ENCODE measurements around the gene MZF1. TPM values are rescaled to one million over a fixed set of nuclear protein-coding genes. Genes with fewer than 3 reads are reported as not detected.
"Not testable (repeated sequence)": the region's sequence is repeated elsewhere in the genome, so short reads cannot be mapped to it uniquely, and the experiment has no call there.

Gene MZF1
- polyA plus RNA-seq, 4 donors: 28.3 to 37.3 (median 32.0) TPM

DNA sequence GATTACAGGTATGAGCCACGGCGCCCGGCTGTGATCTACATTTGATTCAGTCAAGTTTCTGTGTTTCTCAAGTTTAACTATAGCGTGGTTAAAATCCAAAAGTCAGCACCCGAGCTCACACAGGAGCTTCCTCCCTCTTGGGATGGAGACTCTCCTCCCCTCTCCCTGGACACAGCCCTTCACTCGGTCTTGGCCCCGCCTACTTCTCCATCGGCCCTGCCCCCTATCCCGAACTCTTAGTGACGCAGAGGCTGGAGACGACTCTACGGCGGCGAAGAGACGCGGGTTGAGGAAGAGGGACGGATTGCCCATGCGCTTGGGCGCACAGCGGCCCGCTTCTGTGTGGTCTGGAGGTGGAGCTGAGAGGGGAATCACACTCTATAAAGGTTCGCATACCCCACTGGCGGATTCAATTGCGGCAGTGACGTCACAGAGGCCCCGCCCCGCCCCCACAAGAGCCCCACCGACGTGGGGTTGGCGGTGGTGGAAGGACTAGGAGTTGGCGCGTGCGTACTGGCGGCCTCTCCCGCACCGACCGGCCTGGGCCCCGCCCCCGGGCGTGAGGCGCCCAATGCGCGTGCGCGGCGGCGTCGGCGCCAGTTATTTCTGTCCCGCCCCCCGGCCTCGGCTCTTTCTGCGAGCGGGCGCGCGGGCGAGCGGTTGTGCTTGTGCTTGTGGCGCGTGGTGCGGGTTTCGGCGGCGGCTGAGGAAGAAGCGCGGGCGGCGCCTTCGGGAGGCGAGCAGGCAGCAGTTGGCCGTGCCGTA, 29.1 kb downstream of the MZF1 start, which contains the start of gene TRIM28:
Gene TRIM28, plus strand, starts transcription at position 239 of the 765 bp plus-strand sequence. CDS start 694 bp downstream, outside the sequence.
- DNase-seq (ENCODE audit: low read depth in 4 of 4, low spot score in 3 of 4): peak; percentile 95 to 98 (median 97)

DNA sequence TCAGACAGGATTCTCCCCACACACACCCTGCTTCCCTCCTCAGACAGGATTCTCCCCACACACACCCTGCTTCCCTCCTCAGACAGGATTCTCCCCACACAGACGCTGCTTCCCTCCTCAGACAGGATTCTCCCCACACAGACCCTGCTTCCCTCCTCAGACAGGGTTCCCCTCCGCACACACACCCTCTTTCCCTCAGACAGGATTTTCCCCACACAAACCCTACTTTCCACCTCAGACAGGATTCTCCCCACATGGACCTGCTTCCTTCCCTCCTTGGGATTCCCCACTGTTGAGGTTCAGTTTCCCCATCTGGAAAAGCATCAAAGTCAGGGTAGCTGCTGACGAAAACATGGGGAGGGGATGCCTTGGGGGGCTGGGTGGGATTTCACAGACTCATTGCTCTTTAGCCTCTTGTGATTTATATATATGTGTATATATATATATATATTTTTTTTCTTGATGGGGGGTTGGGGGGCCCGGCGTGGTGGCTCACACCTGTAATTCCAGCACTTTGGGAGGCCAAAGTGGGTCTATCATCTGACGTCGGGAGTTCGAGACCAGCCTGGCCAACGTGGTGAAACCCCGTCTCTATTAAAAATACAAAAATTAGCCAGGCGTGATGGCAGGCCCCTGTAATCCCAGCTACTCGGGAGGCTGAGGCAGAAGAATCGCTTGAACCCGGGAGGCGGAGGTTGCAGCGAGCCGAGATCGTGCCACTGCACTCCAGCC, 30.3 kb downstream of the MZF1 start:
- not testable (repeated sequence) for DNase-seq (ENCODE audit: low read depth in 4 of 4, low spot score in 3 of 4)

DNA sequence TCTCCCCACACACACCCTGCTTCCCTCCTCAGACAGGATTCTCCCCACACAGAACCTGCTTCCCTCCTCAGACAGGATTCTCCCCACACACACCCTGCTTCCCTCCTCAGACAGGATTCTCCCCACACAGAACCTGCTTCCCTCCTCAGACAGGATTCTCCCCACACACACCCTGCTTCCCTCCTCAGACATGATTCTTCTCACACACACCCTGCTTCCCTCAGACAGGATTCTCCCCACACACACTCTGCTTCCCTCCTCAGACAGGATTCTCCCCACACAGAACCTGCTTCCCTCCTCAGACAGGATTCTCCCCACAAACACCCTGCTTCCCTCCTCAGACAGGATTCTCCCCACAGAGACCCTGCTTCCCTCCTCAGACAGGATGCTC, 34.0 kb downstream of the MZF1 start:
- not testable (repeated sequence) for DNase-seq (ENCODE audit: low read depth in 4 of 4, low spot score in 3 of 4)

DNA sequence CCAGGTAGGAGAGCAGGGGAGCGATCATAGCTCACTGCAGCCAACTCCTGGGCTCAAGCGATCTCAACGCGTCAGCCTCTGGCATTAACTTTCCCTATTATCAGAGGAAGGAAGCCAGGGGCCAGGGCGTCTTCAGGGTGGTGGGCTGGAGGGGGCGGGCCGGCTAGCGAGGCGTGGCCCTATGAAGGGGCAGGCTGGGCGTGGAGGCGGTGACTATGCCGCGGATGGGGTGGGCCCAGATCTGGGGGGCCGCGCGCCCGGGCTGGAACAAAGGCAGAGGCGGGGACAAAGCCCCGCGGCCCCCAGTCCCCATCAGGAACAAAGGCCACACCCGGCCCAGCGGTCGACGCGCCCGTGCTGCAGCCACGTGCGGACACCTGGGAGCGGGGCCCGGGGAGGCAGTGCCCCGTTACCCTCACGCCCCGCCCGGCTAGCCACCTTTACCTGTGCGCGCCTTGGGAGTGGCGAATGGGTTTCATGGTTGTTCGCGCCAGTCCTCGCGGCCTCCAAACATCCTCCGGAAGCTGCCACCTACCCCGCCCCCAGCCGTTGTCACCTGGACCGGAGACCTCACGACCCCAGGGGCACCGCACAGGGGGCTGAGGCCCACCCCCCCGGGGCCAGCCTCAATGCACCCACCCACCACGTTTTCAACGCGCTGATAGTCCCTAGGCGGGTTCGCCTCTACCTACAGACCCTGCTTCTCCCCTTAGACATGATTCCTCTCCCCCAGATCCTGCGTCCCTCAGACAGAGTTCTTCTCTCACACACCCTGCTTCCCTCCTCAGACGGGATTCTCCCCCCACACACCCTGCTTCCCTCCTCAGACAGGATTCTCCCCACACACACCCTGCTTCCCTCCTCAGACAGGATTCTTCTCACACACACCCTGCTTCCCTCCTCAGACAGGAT, 34.6 kb downstream of the MZF1 start:
- peak in 3 of 4 donors; percentile 63 to 71 (median 65) for DNase-seq (ENCODE audit: low read depth in 4 of 4, low spot score in 3 of 4)

DNA sequence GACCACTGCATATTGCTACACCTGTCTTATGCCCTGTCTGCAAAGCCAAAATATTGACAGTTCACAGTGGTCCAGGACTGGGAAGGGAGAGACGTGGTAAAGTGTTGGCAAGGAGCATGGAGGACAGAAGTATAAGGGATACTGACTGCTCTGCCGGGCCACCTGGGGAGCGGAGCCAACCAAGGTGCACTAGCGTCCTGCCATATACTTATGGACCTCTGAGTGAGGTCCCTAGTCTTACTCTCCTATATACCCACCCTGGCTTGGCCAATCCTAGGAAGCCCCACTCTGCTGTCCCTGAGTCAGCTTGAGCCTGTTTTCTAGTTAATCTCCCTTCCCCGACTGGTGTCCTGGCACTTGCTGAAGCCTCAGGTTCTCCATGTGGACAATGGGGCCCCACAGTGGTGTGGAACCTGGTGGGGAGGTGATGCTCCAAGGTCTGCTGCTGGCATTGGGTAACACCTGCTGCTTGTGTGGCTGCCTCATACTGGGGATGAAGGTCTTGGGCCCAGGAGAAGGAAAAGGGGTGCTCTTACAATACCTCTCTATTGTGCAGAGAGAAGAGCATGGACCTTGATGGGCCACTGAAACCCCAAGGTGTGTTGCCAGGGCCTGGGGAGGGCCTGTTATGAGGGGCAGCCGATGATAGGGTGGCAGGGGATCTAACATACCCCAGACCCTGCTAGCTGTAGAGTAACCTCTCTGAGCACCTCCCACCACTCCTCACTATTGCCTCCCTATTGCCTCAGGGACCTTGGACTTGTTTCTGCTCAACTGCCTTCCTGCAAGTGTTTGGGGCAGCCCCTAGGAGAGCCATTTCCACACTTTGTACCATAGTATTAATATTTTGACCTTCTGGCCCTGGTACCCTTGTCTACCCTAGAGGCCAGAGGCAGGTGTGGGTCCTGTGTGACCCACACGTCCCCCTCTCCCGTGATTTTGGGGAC, 36.0 kb downstream of the MZF1 start:
- no peak for DNase-seq (ENCODE audit: low read depth in 4 of 4, low spot score in 3 of 4)

DNA sequence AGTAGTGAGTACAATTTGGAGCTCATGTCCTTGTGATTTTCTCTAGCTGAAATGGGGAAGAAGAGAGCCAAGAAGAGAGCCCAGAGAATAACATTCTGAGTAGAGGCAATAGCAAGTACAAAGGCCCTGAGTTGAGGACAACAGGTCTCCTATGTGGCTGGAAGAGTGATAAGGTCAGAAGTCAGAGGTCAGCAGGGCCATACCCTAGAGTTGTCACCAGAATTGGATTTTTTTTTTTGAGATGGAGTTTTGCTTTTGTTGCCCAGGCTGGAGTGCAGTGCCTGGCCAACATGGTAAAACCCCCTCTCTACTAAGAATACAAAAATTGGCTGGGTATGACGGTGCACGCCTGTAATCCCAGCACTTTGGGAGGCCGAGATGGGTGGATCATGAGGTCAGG, 37.3 kb downstream of the MZF1 start:
- no peak for DNase-seq (ENCODE audit: low read depth in 4 of 4, low spot score in 3 of 4)

DNA sequence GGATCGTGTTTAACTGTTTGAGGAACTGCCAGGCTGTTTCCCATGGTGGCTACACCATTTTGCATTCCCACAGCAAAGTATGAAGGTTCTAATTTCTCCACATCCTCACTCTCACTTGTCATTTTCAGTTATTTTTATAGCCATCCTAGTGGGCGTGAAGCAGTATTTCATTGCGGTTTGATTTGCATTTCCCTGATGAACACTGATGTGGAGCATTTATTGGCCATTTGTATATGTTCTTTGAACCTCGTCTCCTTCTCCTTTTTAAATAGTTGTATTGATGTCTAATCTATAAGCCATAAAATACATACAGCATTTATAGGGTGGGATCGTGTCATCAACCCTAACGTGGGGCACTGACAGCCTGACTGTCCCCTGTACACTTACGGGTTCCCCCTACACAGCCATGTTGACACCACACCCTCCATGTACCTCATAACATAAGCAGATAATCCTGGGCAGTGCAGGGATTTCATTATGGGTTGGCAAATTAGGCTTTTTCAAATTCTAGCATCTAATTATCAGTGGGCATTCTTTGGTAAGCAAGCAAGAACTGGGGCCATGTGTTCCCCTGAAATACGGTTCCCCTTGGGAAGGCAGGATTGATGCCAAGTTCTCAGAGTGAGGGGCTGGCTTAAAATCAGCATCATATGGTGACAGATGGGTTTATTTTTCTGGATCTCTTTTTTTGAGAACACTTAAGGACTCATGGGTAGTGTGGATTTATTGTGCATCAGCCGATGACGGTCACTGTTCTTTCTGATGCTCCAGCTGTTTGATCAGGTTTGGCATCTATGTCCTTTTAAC, 41.9 kb downstream of the MZF1 start:
- no peak for DNase-seq (ENCODE audit: low read depth in 4 of 4, low spot score in 3 of 4)

DNA sequence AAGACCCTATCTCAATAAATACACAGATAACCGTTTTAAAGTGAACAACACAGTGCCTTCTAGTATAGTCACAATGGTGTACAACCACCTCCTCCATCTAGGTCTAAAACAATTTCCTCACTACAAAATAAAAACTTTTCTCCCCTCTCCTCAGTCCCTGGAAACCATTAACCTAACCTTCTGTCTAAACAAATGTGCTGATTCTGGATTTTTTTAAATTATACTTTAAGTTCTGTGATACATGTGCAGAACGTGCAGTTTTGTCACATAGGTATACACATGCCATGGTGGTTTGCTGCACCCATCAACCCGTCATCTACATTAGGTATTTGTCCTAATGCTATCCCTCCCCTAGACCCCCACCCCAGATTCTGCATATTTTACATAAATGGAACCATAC, 43.7 kb downstream of the MZF1 start:
- no peak for DNase-seq (ENCODE audit: low read depth in 4 of 4, low spot score in 3 of 4)

DNA sequence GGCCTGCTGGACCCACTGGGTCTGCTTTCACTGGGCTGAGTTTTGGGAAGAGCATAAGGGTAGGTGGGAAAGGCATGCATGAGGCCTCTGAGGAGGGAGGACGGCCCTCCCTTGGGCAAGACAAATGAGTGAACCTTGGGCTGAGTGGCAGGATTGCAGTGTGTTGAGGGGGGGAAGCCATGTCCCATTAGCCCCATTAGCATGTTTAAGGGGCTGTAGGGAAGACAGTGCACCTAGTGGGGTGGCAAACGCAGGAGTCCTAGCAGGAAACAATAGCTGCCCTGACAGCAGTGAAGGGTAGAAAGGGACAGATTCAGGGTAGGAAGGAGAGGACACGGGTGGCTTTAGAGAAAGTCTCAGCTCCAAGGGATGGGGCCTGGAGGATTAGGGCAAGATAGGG, 50.4 kb downstream of the MZF1 start:
- no peak for DNase-seq (ENCODE audit: low read depth in 4 of 4, low spot score in 3 of 4)

DNA sequence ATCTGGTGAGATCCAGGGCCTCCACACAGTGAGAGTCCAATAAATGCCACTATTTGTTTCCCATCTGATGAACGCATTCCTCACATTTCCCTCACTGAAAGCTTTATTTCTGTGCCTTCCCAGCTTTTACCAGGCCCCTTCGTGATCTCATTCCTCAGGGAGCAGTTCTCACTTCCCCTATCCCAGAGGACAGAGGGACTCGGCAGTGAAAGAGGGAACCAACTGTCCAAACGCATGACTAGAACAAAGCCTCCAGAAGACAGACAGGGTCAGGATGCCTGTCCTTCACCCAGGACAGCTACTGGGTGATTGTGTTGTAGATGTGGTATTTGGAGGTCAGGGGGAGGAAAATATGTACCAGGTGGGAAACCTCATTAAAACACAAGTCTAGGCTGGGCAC, 51.5 kb downstream of the MZF1 start:
- no peak for DNase-seq (ENCODE audit: low read depth in 4 of 4, low spot score in 3 of 4)

DNA sequence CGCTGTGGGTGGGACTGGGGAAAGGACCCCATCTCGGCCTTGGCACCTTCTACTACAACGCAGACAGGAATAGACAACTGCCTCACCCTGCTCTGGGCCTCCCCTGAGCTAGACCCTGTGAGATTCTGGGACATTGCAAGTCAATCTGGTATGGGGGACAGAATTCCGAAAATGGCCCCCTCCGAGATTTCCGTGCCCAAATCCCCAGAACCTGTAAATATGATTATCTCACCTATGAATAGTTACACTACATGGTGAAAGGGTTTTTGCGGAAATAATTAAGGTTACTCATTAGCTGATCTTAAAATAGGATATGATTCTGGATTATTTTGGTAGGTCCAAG, 52.9 kb downstream of the MZF1 start:
- DNase-seq (ENCODE audit: low read depth in 4 of 4, low spot score in 3 of 4): no peak

DNA sequence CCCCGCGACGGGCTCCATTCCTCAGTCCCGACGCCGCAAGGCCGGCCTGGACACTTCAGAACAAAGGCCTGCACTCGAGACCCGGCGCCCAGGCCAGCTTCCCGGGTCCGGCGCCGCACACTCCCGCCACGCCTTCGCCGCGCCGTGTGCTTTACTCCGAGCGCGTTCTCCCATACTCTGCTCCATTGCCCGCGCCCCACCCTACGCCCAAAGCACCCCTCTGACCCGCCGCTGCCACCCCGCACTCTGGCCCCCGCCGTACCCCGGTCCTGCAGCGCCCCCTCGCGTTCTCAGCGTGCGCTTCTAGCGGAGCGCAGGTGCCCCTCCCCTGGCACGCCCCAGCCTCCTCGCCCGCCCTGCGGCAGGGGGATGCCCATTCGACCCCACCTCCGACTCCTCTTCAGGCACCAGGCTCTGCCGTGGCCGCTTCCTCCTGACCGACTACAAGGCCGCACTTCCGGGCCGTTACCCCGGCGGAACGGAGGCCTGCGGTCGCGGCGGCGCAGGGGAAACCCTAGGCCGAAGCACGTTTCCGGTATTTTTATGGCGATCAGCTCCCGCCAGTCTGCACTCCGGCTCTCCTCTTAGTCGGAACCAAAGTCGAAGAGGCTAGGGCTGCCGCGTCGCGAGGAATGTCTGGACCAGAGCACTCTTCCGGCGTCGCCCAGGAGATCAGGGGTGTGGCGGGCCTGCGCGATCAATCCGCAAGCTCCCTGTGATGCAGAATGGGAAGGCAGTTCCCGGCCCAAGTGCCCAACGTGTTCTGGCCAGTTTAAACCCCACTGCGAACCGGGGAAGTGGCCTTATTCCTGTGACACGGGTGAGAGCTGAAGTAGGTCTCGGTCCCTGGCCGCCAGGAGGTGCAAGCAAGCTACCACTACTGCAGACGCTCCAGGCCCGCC, 53.5 kb downstream of the MZF1 start, which contains the start of gene ZBTB45:
Gene ZBTB45, minus strand, starts transcription at position 456 of the 902 bp plus-strand sequence. CDS start 2,137 bp downstream, outside the sequence.
- peak; percentile 89 to 92 (median 90) for DNase-seq (ENCODE audit: low read depth in 4 of 4, low spot score in 3 of 4)

DNA sequence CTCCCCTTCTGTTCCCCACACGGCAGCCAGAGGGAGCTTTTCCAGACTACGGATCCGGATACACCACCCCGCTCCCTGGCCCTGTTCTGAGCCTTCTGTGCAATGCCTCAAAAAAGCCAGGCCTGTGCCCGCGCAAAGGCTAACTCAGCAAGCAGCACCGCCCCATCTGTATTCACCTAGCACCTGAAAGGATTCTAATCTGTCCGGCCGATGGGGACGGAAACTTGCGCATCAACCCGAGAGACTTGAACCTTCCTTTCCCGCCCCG, 54.1 kb downstream of the MZF1 start:
- peak in 3 of 4 donors; percentile 52 to 61 (median 58) for DNase-seq (ENCODE audit: low read depth in 4 of 4, low spot score in 3 of 4)

DNA sequence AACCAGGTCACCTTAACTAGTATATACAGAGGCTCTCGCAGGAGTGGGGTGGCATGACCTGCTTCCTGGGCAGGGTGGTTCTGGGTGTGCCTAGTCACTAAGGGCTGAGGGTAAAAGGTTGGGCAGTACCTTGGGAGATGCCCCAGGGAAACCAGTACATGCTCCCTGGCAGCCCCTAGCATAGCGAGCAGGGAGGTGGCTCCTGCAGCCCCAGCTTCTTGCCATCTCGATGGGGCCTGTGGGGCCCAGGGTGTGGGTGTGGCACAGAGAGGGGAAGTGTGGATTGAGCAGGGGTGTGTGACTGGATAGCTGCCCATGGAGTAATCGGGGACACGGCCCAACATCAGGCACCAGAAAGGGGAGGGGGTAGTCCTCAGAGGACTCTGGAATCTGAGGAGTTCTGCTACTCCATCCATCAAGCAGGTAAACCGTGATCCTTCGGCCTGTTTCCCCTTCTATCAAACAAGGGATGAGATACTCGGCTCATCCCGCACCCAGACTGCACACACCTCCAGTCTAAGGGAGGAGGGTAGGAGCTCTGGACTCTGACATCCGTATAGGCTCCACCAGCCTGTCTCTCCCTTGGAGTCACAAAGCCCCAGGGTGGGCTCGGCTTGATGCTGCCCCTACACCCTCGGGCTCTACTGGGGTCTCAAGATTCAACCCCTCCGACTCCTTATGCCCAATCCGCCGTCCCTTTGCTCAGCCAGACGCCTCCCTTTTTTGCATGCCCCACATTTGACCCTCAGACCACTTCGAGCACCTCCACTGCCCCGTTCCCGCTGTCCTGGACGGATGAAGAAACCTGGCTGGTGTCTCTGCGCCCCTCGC, 54.7 kb downstream of the MZF1 start:
- no peak for DNase-seq (ENCODE audit: low read depth in 4 of 4, low spot score in 3 of 4)

DNA sequence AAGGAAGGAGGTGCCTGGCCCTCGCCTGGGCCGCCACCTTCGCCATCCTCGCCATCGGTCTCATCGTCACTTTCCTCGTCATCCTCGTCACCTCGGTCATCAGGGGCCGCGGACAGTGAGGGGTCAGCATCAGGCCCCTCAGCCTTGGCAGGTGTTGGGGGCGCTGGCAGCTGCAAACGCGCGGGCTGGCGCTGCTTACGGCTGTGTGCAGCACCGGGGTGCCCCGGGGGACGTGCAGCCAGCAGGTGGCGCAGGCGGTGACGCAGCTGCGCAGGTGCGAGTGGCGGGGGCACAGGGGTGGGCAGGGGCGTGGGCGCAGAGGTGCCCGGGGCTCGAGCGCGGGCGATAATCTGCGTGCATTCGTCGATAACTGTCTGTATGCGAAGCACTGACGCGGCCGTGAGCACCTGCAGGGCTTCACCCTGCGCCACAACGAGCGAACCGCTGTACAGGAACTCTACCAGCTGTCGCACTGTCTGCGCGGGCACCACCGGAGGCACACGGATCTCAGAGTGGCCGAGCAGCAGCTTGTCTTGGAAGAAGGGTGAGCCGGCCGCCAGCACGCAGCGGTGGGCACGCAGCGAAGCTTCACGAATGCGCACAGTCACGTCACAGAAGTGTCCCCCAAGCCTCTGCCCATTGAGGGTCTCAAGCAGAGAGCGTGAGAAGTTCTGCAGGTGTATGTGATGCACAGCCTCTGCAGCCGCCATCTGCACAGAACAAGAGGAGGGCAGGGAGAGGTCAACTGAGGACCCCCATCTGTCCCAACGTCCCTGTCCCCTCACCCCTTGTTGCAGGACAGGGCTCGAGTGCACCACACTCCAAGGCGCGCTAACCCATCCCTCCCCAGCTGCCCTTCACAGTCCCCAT, 55.9 kb downstream of the MZF1 start:
- no peak for DNase-seq (ENCODE audit: low read depth in 4 of 4, low spot score in 3 of 4)

DNA sequence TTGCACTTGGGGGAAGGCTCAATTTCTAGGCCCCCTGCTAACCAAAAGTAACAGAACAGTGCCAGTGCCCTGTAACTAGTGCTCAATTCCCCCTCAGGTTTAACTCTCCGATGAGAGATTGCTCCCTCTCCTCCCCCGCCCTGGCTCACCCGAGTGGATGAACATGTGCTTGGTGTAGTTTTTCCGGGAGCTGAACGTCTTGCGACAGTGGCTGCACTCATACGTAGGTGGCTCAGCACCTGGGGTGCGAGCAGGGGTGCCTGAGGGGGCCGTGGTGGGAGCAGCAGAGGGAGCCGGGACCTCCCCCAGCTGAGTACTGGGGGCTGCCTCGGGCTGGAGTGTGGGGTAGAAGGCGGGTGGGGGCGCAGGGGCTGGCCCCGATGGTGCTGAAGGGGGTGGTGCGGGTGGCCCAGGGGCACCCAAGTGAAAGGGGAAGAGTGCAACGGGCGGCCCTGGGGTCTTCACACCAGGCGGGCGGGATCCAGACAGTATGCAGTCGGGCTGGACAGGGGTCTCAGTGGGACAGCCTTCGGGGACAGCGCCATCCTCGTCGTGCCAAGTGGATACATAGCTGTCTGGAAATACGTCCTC, 56.8 kb downstream of the MZF1 start:
- no peak for DNase-seq (ENCODE audit: low read depth in 4 of 4, low spot score in 3 of 4)

Data from right renal pelvis (tissue), 4 donors.